IMR-90 (cell line): ENCODE measurements around the gene PALM2AKAP2.

ENCODE experiments used
- BHLHE40 ChIP-seq: fragments of 150-350 bp; IDR thresholded peaks from 2 replicates; pipeline ENCODE4 v1.6.1; 2016; ENCODE audit warnings: mild to moderate bottlenecking, low read depth, low read length
- CEBPB ChIP-seq: IDR thresholded peaks from 2 replicates; pipeline ENCODE4 v1.6.1; 2012; ENCODE audit warnings: low read depth, low read length, improper control_type of control experiment
- NFE2L2 ChIP-seq: fragments of 150-350 bp; IDR thresholded peaks from 2 replicates; pipeline ENCODE4 v1.6.1; 2016; ENCODE audit warnings: low read depth, mild to moderate bottlenecking, low read length
- POLR2A ChIP-seq: IDR thresholded peaks from 2 replicates; pipeline ENCODE4 v1.6.1; 2012; ENCODE audit warnings: mild to moderate bottlenecking, low read depth, low read length
- RAD21 ChIP-seq: IDR thresholded peaks from 2 replicates; pipeline ENCODE4 v1.6.1; 2012; ENCODE audit warnings: low read length, improper control_type of control experiment
- RCOR1 ChIP-seq: IDR thresholded peaks from 2 replicates; pipeline ENCODE4 v1.6.1; 2012; ENCODE audit warnings: mild to moderate bottlenecking, low read length, improper control_type of control experiment; ENCODE audit not compliant: insufficient replicate concordance
- RFX5 ChIP-seq: IDR thresholded peaks from 2 replicates; pipeline ENCODE4 v1.8.0; 2012; ENCODE audit warnings: low read depth, mild to moderate bottlenecking, low read length, moderate library complexity
- SMC3 ChIP-seq: fragments of 150-350 bp; IDR thresholded peaks from 2 replicates; pipeline ENCODE4 v1.6.1; 2016; ENCODE audit warnings: low read depth, mild to moderate bottlenecking, antibody characterized with exemption, low read length, moderate library complexity
- TF ChIP-seq, protein P1 (sequence below): conservative IDR thresholded peaks from 2 replicates; pipeline ENCODE4 v1.5.1; 2012; ENCODE audit warnings: mild to moderate bottlenecking, low read depth, low read length, improper control_type of control experiment

DNA sequence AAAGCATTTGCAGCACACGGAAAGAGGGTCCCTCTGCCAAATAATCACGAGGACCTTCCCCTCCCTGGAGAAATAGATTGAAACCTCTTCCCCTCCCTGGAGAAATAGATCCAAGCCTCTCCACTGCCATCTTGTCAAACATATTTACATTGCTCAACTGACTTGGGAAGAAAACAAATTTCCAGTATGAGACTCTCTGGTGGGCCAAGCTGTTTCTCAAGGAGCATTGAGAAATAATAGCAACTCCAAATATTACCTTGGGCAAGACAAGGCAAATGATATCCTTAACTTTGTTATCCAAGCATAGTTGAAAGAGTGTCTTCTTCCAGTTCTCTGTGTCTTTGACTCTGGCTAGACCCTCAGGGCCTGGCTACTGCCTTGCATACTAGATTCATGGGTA, 45.2 kb upstream of the PALM2AKAP2 start:
- TF ChIP-seq RFX5 (no peak), POLR2A (no peak), NFE2L2 (no peak), CEBPB (no peak), RCOR1 (no peak), RAD21 (no peak), SMC3 (no peak), BHLHE40 (no peak)
- TF ChIP-seq, protein P1, sequence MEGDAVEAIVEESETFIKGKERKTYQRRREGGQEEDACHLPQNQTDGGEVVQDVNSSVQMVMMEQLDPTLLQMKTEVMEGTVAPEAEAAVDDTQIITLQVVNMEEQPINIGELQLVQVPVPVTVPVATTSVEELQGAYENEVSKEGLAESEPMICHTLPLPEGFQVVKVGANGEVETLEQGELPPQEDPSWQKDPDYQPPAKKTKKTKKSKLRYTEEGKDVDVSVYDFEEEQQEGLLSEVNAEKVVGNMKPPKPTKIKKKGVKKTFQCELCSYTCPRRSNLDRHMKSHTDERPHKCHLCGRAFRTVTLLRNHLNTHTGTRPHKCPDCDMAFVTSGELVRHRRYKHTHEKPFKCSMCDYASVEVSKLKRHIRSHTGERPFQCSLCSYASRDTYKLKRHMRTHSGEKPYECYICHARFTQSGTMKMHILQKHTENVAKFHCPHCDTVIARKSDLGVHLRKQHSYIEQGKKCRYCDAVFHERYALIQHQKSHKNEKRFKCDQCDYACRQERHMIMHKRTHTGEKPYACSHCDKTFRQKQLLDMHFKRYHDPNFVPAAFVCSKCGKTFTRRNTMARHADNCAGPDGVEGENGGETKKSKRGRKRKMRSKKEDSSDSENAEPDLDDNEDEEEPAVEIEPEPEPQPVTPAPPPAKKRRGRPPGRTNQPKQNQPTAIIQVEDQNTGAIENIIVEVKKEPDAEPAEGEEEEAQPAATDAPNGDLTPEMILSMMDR, result no peak
